Hippocampal formation (tissue), 2 donors: ENCODE measurements around the gene USP48.
"Not testable (repeated sequence)": the region's sequence is repeated elsewhere in the genome, so short reads cannot be mapped to it uniquely, and the experiment has no call there.

Source experiments
- DNase-seq, 2 donors: peaks; one replicate each; lab custom pipeline; 2025; lab: John Stamatoyannopoulos, UW

USP48 gene

GRCh38 chr1:21782868-21783678, at the start of gene USP48:
Gene USP48 (minus strand): TSS chr1:21783149. CDS start chr1:21782957, 192 bp downstream.
- peak; percentile 95 to 96 for DNase-seq

- no peak for DNase-seq
Observed at GRCh38 chr1:21831454-21831970, 48.6 kb upstream of the USP48 start.

- no peak for DNase-seq
Observed at GRCh38 chr1:21830792-21831453, 48.0 kb upstream of the USP48 start.

DNA sequence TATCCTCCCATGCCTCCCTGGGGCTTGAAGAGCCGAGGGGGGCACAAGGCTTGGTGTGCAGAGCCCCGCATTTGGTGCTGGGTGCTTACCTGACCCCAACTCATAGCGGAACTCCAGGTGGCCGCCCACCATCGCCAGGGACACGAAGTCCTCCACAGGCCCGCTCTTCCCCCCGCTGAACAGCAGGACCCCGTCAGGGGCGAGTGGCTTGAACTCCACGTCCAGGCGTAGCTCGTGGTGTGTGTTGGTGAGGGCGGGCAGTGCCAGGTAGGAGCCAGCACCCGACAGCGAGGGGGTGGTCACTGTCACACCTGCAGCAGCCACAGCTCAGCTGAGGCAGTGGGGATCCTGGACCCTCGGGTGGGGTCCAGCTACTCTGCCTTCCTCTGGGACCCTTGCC, 46.3 kb upstream of the USP48 start:
- no peak for DNase-seq

DNA sequence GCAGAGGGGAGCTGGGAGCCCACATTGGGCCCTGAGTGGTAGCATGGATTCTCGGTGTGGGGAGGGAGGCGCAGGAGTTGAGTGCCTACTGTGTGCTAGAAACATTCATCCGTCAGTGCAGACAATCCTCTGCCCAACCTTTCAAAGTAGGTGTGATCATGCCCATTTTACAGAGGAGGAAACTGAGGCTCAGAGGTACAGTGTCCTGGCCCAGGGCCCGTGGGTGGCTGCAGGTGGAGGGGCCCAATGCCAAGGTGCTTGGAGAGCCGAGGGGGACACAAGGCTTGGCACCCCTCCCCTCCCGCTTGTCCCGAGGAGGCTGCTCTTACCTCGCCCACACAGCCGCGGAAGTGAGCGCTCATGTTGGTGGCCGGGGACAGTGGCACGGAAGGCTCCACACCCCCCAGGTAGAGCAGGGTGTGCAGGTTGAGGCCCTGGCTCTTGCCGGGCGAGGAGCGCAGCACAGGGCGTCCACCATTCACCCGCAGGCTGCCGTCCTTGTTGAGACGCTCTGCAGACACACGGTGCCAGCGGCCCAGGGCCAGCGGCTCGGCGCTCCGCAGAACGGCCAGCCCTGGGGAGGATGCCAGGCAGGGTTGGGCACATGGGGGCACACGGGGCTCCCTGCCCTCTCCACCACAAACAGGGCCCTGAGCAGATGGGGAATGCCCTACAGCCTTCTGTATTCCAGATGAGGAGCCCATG, 45.7 kb upstream of the USP48 start:
- DNase-seq, result no peak

DNA sequence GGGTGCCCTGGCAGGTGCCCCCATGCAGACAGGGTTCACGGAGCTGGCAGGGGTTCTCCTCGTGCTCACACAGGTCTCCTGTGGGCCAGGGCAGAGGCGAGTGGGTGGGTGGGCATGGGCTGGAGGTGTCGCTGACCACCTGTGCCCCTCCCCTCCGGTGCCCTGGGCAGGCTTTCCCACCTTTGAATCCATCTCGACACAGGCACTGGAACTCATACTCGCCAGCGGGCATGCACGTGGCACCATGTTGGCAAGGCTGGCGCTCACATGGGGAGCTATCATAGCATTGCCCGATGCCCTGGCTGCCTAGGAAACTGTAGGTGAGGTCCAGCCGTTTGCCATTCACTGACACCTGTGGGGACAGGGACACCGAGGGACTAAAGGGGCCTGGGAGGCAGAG, 45.1 kb upstream of the USP48 start:
- DNase-seq, result no peak

- DNase-seq, result no peak
Observed at GRCh38 chr1:21827141-21827679, 44.3 kb upstream of the USP48 start.

GRCh38 chr1:21826694-21827093, 43.7 kb upstream of the USP48 start:
- DNase-seq, result not testable (repeated sequence)

DNA sequence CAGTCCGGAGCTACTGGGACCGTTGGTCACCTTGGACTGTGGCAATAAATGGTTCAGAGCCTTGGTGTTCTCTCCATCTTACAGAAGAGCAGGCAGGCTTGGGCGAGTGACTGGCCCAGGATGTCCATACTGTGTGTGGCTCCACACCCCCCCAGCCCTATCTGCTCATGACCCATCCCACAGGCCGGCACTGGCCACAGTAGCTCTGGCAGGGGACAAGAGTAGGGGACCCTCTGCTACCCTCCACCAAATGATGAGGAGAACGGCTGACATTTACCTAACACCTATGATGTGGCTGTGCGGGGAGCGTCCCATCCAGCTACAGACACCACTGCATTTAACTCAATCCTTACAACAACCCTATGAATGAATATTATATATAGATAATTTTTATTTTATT, 42.4 kb upstream of the USP48 start:
- no peak for DNase-seq

DNA sequence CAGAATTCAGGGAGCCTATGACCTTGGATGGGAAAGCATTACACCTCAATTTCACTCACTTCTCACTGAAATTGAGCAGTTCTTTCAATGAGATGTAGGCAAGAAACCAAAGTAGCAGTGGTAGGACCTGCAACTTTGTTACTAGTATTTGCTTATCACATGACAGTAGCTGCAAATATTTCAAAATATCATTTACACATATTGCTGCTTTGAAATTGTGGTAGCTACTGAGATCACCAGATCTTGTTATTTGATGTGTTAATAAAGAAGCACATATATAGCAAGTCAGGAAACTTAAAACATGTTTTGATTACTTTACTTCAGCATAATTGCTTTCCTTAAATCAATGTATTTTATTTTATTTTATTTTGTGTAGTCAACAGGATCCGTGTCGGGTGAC, 42.0 kb upstream of the USP48 start:
- DNase-seq, result no peak

GRCh38 chr1:21823980-21824702, 41.2 kb upstream of the USP48 start:
- no peak for DNase-seq

DNA sequence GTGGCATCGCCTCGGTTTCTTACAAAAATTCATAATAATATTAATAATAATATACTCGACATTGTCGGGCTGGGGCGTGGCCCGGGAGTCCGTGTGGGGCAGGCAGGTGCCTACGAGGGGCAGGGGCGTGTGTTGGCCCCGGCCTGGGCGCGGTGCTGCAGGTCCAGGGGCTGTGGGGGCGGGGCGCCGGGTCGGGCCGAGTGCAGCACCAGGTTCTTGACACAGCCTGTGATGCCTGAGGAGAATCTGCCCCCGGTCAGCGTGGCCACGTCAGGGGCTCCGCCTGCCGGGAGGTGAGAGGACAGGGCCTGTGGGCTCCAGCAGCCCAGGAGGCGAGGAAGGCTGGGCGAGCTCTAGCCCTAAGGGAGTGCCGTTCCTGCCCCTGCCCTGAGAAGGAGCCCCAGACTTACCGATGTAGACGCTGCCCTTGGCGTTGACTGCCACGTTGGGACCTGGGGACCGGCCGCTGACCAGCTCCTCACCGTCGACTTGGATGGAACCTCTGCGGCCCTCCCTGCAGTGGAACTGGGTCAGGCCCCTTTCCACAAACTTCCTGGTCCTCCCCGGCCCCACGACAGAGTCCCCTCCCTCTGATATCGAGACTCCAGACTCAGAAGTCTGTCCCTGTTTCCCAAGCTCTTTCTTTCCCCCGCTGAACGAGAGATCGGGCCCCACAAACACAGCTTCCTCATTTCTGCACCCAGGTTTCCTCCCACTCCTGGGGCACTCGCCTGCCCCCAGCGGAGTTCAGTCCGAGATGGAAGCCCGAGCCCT, 40.4 kb upstream of the USP48 start:
- DNase-seq, result no peak

- no peak for DNase-seq
Observed at GRCh38 chr1:21822349-21822748, 39.4 kb upstream of the USP48 start.

DNA sequence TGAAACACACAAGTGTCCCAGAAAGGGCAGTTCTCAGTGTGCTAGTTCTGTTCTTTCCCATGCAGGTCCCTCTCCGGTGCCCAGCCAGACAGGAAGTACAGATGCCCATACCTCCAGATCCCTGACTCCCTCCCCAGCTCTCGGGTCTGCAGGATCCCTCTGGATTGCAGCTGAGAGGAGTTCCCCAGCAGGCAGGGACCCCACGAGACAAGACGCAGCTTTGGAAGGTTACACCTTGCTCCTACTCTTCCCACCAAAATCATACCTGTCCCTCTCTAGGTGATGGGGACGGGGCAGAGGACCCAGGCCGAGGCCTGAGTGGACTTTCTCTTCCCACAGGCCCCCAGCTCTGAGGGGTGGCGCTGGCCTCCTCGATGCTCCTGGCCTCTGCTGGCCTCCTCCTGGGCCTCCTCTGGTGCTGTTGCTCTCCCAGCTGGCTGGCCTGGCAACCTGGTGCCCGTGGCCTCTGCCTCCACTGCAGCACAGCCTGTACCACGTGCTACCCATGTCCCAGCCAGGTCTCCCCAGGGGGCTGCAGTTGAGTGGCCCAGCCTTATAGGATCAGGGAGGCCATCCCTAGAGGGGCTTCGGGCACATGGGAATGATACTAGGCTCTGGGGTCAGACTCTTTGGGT, 38.6 kb upstream of the USP48 start:
- DNase-seq, result no peak

DNA sequence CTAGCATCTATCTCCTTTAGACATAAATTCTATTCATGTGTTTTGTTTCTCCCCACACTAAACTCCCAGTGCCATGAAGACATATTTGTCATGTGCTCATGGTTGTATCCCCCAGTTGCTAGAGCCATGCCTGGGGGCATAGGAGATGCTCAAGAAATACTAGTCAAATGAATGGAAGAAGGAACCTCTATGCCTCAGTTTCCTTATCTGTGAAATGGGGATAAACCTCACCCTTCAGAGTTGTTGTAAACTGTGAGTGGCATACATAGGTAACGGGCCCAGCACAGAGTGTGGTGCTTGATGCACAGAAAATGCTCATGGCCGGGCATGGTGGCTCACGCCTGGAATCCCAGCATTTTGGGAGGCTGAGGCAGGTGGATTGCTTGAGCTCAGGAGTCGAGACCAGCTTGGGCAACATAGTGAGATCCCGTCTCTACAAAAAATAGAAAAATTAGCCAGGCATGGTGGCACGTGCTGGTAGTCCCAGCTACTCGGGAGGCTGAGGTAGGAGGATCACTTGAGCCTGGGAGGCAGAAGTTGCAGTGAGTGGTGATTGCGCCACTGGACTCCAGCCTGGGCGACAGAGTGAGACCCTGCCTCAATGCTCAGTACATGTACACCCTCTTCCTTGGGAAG, 37.8 kb upstream of the USP48 start:
- DNase-seq, result no peak

GRCh38 chr1:21818656-21819055, 35.7 kb upstream of the USP48 start:
- DNase-seq, result no peak

GRCh38 chr1:21816602-21817302, 33.8 kb upstream of the USP48 start:
- no peak for DNase-seq

DNA sequence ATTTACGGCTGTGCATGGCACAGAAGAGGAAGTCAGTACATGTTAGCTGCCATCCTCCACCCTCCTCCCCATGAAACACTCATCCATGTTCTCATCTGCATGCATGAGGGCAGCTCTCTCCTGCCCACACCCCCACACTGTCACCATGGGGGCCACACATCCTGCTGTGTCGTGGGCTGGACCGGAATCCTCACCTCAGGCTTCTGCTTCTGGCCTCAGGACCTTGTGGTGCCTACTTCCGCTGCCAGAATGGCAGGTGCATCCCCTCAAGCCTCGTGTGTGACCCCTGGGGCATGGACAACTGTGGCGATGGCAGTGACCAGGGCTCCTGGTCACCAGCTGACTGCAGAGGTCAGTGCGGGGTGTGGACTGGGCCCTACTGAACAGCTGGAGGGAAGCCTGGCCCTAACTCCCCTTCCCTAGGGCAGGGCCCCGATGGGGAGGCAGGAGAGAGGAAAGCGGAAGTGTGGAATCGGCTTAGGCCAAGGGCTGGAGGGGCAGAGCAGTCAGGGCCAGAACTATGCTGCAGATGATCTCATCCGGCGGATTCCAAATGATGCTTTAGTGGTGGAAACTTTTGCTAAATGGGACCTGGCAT, 32.9 kb upstream of the USP48 start:
- no peak for DNase-seq
